ENCODE measurements around the gene SLC1A1.

DNA sequence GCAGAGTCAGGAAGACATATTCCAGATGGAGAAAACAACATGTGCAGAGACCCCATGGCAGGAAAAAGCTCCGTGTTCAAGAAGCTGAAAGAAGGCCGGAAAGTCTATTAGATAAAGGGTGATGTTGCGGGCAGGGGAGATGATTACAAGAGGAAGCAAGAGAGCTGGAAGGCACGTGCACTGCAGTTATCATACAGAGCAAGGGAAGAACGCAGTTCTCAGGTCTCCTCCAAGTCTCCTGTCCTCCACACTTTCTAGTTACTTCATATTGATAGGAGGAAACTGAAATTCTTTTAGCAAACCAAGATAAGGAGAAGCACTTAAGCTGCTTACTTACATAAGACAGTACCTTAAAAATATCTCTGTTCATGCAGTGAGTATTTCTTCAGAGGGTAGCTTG lies 113.6 kb downstream of the SLC1A1 start:
- TF ChIP-seq, protein P1, sequence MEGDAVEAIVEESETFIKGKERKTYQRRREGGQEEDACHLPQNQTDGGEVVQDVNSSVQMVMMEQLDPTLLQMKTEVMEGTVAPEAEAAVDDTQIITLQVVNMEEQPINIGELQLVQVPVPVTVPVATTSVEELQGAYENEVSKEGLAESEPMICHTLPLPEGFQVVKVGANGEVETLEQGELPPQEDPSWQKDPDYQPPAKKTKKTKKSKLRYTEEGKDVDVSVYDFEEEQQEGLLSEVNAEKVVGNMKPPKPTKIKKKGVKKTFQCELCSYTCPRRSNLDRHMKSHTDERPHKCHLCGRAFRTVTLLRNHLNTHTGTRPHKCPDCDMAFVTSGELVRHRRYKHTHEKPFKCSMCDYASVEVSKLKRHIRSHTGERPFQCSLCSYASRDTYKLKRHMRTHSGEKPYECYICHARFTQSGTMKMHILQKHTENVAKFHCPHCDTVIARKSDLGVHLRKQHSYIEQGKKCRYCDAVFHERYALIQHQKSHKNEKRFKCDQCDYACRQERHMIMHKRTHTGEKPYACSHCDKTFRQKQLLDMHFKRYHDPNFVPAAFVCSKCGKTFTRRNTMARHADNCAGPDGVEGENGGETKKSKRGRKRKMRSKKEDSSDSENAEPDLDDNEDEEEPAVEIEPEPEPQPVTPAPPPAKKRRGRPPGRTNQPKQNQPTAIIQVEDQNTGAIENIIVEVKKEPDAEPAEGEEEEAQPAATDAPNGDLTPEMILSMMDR (conservative IDR thresholded peaks at IDR 0.05; ENCODE audit: low read depth in 2 of 2), result no peak
- TF ChIP-seq, protein P2, sequence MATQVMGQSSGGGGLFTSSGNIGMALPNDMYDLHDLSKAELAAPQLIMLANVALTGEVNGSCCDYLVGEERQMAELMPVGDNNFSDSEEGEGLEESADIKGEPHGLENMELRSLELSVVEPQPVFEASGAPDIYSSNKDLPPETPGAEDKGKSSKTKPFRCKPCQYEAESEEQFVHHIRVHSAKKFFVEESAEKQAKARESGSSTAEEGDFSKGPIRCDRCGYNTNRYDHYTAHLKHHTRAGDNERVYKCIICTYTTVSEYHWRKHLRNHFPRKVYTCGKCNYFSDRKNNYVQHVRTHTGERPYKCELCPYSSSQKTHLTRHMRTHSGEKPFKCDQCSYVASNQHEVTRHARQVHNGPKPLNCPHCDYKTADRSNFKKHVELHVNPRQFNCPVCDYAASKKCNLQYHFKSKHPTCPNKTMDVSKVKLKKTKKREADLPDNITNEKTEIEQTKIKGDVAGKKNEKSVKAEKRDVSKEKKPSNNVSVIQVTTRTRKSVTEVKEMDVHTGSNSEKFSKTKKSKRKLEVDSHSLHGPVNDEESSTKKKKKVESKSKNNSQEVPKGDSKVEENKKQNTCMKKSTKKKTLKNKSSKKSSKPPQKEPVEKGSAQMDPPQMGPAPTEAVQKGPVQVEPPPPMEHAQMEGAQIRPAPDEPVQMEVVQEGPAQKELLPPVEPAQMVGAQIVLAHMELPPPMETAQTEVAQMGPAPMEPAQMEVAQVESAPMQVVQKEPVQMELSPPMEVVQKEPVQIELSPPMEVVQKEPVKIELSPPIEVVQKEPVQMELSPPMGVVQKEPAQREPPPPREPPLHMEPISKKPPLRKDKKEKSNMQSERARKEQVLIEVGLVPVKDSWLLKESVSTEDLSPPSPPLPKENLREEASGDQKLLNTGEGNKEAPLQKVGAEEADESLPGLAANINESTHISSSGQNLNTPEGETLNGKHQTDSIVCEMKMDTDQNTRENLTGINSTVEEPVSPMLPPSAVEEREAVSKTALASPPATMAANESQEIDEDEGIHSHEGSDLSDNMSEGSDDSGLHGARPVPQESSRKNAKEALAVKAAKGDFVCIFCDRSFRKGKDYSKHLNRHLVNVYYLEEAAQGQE (IDR thresholded peaks at IDR 0.05; ENCODE audit: unreplicated experiment), result no peak
- TF ChIP-seq, protein P3, sequence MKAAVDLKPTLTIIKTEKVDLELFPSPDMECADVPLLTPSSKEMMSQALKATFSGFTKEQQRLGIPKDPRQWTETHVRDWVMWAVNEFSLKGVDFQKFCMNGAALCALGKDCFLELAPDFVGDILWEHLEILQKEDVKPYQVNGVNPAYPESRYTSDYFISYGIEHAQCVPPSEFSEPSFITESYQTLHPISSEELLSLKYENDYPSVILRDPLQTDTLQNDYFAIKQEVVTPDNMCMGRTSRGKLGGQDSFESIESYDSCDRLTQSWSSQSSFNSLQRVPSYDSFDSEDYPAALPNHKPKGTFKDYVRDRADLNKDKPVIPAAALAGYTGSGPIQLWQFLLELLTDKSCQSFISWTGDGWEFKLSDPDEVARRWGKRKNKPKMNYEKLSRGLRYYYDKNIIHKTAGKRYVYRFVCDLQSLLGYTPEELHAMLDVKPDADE (IDR thresholded peaks at IDR 0.05), result no peak
